Transverse colon (tissue), 1 donor: ENCODE results near the gene ZGRF1.

ENCODE experiments used
- EP300 ChIP-seq: sonication (generic); formaldehyde crosslinking; IDR thresholded peaks from one replicate; pipeline ENCODE4 v1.6.1; 2017; ENCODE audit warnings: antibody characterized with exemption, low read depth
- POLR2A ChIP-seq: fragments of 450-650 bp; IDR thresholded peaks from one replicate; pipeline ENCODE4 v1.6.1; 2016; ENCODE audit warnings: antibody characterized with exemption, mild to moderate bottlenecking, moderate library complexity

- TF ChIP-seq EP300 (peak; percentile 32), POLR2A (no peak)
These were observed 800 bp upstream of the ZGRF1 start for GRCh38 chr4:112637552-112637866.
